ENCODE measurements around the gene PHOX2A.

DNA sequence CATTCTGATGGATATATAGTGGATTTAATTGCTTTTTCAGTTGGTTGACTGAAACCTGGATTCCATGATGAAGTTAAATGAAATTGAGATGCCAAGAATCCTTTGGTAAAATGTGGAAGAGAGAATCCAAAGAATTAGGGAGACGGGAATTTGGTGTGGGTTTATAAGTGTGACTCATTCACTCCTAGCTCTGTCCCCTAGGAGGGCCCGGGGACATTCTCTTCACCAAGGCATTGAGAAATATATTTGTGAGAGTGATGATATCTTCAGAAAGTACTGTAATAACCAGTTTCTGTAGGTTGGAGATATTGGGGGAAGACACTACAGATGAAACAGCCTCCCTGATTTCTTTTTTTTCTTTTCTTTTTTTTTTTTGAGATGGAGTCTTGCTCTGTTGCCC is 13.6 kb upstream of the PHOX2A start:
- no peak for TF ChIP-seq GATA2 (IDR thresholded peaks at IDR 0.05; ENCODE audit: low read depth, low read length)
- TF ChIP-seq GATA3 (IDR thresholded peaks at IDR 0.05; ENCODE audit: low read depth, low read length), result no peak

Measured in SH-SY5Y (cell line).